CD14-positive monocyte (primary cell): ENCODE data around the gene RDH13. TPM values are rescaled to one million over a fixed set of nuclear protein-coding genes. Genes with fewer than 3 reads are reported as not detected.

ENCODE experiments used
- DNase-seq, 3 donors: peaks; one replicate each; pipeline ENCODE4 v3.0.0-alpha.2; 2011 to 2022
- H2AFZ ChIP-seq: 2 replicates; pipeline ENCODE4 v1.6.0; 2012; ENCODE audit warnings: mild to moderate bottlenecking, low read depth, low read length, inconsistent platforms; ENCODE audit not compliant: insufficient read depth, poor library complexity, severe bottlenecking
- H3K27ac ChIP-seq, 2 donors: 1 replicate in 1 of 2; 2 replicates in 1 of 2; pipeline ENCODE4 v1.5.1; 2012 to 2013; ENCODE audit warnings: low read length in 2 of 2, control low read depth in 1 of 2, inconsistent platforms in 1 of 2, low read depth in 1 of 2, mild to moderate bottlenecking in 1 of 2
- H3K27me3 ChIP-seq, 2 donors: one replicate each; pipeline versions ENCODE4 v1.6.0 to v1.6.1; 2011 to 2013; ENCODE audit warnings: low read length in 2 of 2; ENCODE audit not compliant: control insufficient read depth in 2 of 2, insufficient read depth in 2 of 2
- H3K36me3 ChIP-seq, 2 donors: replicated peaks in 1 of 2; 1 replicate in 1 of 2; 2 replicates in 1 of 2; pipeline versions ENCODE4 v1.5.1 to v1.6.1; 2012 to 2013; ENCODE audit warnings: low read length in 2 of 2, control low read depth in 1 of 2, inconsistent platforms in 1 of 2, mild to moderate bottlenecking in 1 of 2; ENCODE audit not compliant: insufficient read depth in 2 of 2, control insufficient read depth in 1 of 2
- H3K4me1 ChIP-seq, 2 donors: 1 replicate in 1 of 2; 2 replicates in 1 of 2; pipeline versions ENCODE4 v1.5.1 to v1.6.1; 2012 to 2013; ENCODE audit warnings: low read length in 2 of 2, control low read depth in 1 of 2, inconsistent platforms in 1 of 2, mild to moderate bottlenecking in 1 of 2, moderate library complexity in 1 of 2; ENCODE audit not compliant: insufficient read depth in 2 of 2, control insufficient read depth in 1 of 2
- H3K4me2 ChIP-seq: replicated peaks from 2 replicates; pipeline ENCODE3; 2012; ENCODE audit warnings: low read length, moderate library complexity, mild to moderate bottlenecking; ENCODE audit not compliant: poor library complexity, severe bottlenecking; ENCODE audit errors: extremely low read depth
- H3K4me3 ChIP-seq, 3 experiments: fragments of 200-600 bp in 1 of 3; sonication (generic) in 1 of 3; replicated peaks in 1 of 3; 1 replicate in 2 of 3; 2 replicates in 1 of 3; pipeline ENCODE4 v1.5.1; 2011 to 2013; ENCODE audit warnings: low read length in 3 of 3, mild to moderate bottlenecking in 3 of 3, control low read depth in 2 of 3, low read depth in 2 of 3, inconsistent platforms in 1 of 3, moderate library complexity in 1 of 3
- H3K79me2 ChIP-seq: 2 replicates; pipeline ENCODE4 v1.6.0; 2012; ENCODE audit warnings: mild to moderate bottlenecking, control low read depth, inconsistent platforms, low read length, moderate library complexity; ENCODE audit not compliant: insufficient read depth
- H3K9ac ChIP-seq: 2 replicates; pipeline ENCODE4 v1.6.0; 2017; ENCODE audit warnings: low read length, mild to moderate bottlenecking; ENCODE audit not compliant: insufficient read depth, poor library complexity, severe bottlenecking
- H3K9me3 ChIP-seq, 2 donors: replicated peaks in 1 of 2; 1 replicate in 1 of 2; 2 replicates in 1 of 2; pipeline versions ENCODE4 v1.5.1 to v1.6.1; 2012 to 2013; ENCODE audit warnings: low read length in 2 of 2, control low read depth in 1 of 2; ENCODE audit not compliant: control insufficient read depth in 1 of 2, insufficient read depth in 1 of 2
- H4K20me1 ChIP-seq: 2 replicates; pipeline ENCODE4 v1.6.0; 2012; ENCODE audit warnings: mild to moderate bottlenecking, low read length, control low read depth, moderate library complexity; ENCODE audit not compliant: insufficient read depth
- H3K27ac Mint-ChIP-seq, 7 donors: one replicate each; pipeline ENCODE4 v1.8.0; 2020; ENCODE audit warnings: mild to moderate bottlenecking in 7 of 7, mixed read lengths in 7 of 7, moderate library complexity in 6 of 7, inconsistent platforms in 2 of 7
- H3K27me3 Mint-ChIP-seq, 3 donors: one replicate each; pipeline ENCODE4 v1.8.0; 2021 to 2022; ENCODE audit warnings: low read depth in 3 of 3, mild to moderate bottlenecking in 3 of 3, mixed read lengths in 3 of 3, moderate library complexity in 3 of 3, inconsistent platforms in 1 of 3
- H3K36me3 Mint-ChIP-seq, 2 donors: one replicate each; pipeline ENCODE4 v1.8.0; 2020; ENCODE audit warnings: mixed read lengths in 2 of 2, inconsistent platforms in 1 of 2, mild to moderate bottlenecking in 1 of 2
- H3K4me1 Mint-ChIP-seq: one replicate; pipeline ENCODE4 v1.8.0; 2020; ENCODE audit warnings: mild to moderate bottlenecking, mixed read lengths
- H3K4me3 Mint-ChIP-seq, 2 donors: one replicate each; pipeline ENCODE4 v1.8.0; 2020; ENCODE audit warnings: mild to moderate bottlenecking in 2 of 2, mixed read lengths in 2 of 2, moderate library complexity in 1 of 2
- H3K9me3 Mint-ChIP-seq, 7 donors: one replicate each; pipeline ENCODE4 v1.8.0; 2020 to 2022; ENCODE audit warnings: mixed read lengths in 7 of 7, mild to moderate bottlenecking in 6 of 7, moderate library complexity in 6 of 7, inconsistent platforms in 2 of 7
- CTCF ChIP-seq: fragments of 200-600 bp; IDR thresholded peaks from one replicate; pipeline ENCODE4 v1.8.0; 2022; ENCODE audit warnings: antibody characterized with exemption, mild to moderate bottlenecking
- WGBS: methylation state at CpG from one replicate; pipeline ENCODE4 v1.1.5; 2013; ENCODE audit warnings: missing lambda C conversion rate; ENCODE audit not compliant: insufficient coverage; 5-methylcytosine and 5-hydroxymethylcytosine counted together
- intact Hi-C, 2 donors: fragments of 100-400 bp; cut with micrococcal nuclease; formaldehyde crosslinking; loops; one replicate each; pipeline versions ENCODE4 v1.15.0 to v1.15.1; 2023
- polyA plus RNA-seq, 3 donors: library from polyadenylated mRNA; depleted of rRNA in 1 of 3; unstranded in 2 of 3; stranded (reverse) in 1 of 3; fragments of 300-500 nt in 2 of 3; fragments of >200 nt in 1 of 3; fragmentation: Illumina TruSeq in 2 of 3; gene quantifications; 1 replicate in 2 of 3; 2 replicates in 1 of 3; pipeline ENCODE4 v1.2.3, GENCODE V29; 2012 to 2021

RDH13 gene
- polyA plus RNA-seq, 3 donors, result 1.6 to 4.0 (median 2.3) TPM

GRCh38 chr19:55032170-55032800 lies 30.7 kb downstream of the RDH13 start:
- Histone ChIP-seq H3K9ac (no peak overlapping the region), H3K79me2 (no peaks in the 10 kb centered on the region), H4K20me1 (peaks cover 5% of the 10 kb centered on the region), H3K4me3 (no peak overlapping the region), H3K4me2 (no peak overlapping the region), H2AFZ (no peak overlapping the region), H3K36me3 (no peaks in the 10 kb centered on the region), H3K27me3 (no peaks in the 10 kb centered on the region), H3K27ac (no peak overlapping the region), H3K9me3 (peaks cover 0 to 5% of the 10 kb centered on the region in 2 donors), H3K4me1 (peaks cover 0 to 10% of the 10 kb centered on the region in 2 donors)
- H3K27ac Mint-ChIP-seq, result no peak overlapping the region
- H3K9me3 Mint-ChIP-seq, result peaks cover 0 to 5% (median 2%) of the 10 kb centered on the region in 7 donors
- no peak overlapping the region for H3K4me3 Mint-ChIP-seq
- peaks cover 0 to 6% of the 10 kb centered on the region in 2 donors for H3K36me3 Mint-ChIP-seq
- peaks cover 0 to 13% (median 7%) of the 10 kb centered on the region in 3 donors for H3K27me3 Mint-ChIP-seq
- intact Hi-C loops, result no loop called here
- no peak for TF ChIP-seq CTCF
- H3K4me1 Mint-ChIP-seq, result peaks cover 16% of the 10 kb centered on the region
- no peak for DNase-seq
- 96% methylated on average over 16 of the region's 22 CpGs for WGBS

GRCh38 chr19:55031178-55031577 lies 31.8 kb downstream of the RDH13 start:
- H3K36me3 Mint-ChIP-seq, result peaks cover 0 to 6% of the 10 kb centered on the region in 2 donors
- TF ChIP-seq CTCF, result no peak
- Histone ChIP-seq H2AFZ (no peak overlapping the region), H3K4me1 (peaks cover 0 to 10% of the 10 kb centered on the region in 2 donors), H4K20me1 (peaks cover 5% of the 10 kb centered on the region), H3K36me3 (no peaks in the 10 kb centered on the region), H3K79me2 (no peaks in the 10 kb centered on the region), H3K9ac (no peak overlapping the region), H3K4me2 (no peak overlapping the region), H3K27ac (no peak overlapping the region), H3K27me3 (no peaks in the 10 kb centered on the region), H3K9me3 (peaks cover 0 to 13% of the 10 kb centered on the region in 2 donors), H3K4me3 (no peak overlapping the region)
- H3K27ac Mint-ChIP-seq, result no peak overlapping the region
- DNase-seq, result no peak
- peaks cover 16% of the 10 kb centered on the region for H3K4me1 Mint-ChIP-seq
- H3K4me3 Mint-ChIP-seq, result no peak overlapping the region
- 99% methylated on average over 7 of the region's 7 CpGs for WGBS
- H3K27me3 Mint-ChIP-seq, result peaks cover 0 to 10% (median 7%) of the 10 kb centered on the region in 3 donors
- intact Hi-C loops, result no loop called here
- H3K9me3 Mint-ChIP-seq, result peaks cover 0 to 11% (median 6%) of the 10 kb centered on the region in 7 donors
